SK-N-SH treated with all-trans-retinoic acid at 6 μM for 48 hours (cell line): Measurements from ENCODE around the gene RBM39.
"Not testable (repeated sequence)": the region's sequence is repeated elsewhere in the genome, so short reads cannot be mapped to it uniquely, and the experiment has no call there.

Experiments
- ATAC-seq: fragments of 200-7000 bp; cut with Tn5 transposase; 3 replicates; pipeline ENCODE4 v1.9.1; 2020; ENCODE audit warnings: mild to moderate bottlenecking, moderate library complexity
- ARNTL ChIP-seq: fragments of 450-650 bp; formaldehyde crosslinking; IDR thresholded peaks from 2 replicates; pipeline ENCODE4 v1.5.0; 2020; ENCODE audit warnings: low read depth, mild to moderate bottlenecking, moderate library complexity, borderline replicate concordance
- BACH2 ChIP-seq: fragments of 250-450 bp; sonication (Bioruptor Pico); IDR thresholded peaks from 2 replicates; pipeline ENCODE4 v1.9.0; 2021; ENCODE audit warnings: mild to moderate bottlenecking, borderline replicate concordance
- CREB5 ChIP-seq: fragments of 250-450 bp; sonication (Bioruptor Pico); IDR thresholded peaks from 2 replicates; pipeline ENCODE4 v1.5.1; 2020; ENCODE audit warnings: low read depth, mild to moderate bottlenecking, moderate library complexity
- CSRNP3 ChIP-seq: fragments of 250-450 bp; sonication (Bioruptor Pico); IDR thresholded peaks from 2 replicates; pipeline ENCODE4 v1.5.1; 2021; ENCODE audit warnings: mild to moderate bottlenecking, moderate library complexity
- ESRRG ChIP-seq: fragments of 250-450 bp; sonication (Bioruptor Pico); IDR thresholded peaks from 2 replicates; pipeline ENCODE4 v1.6.1; 2021; ENCODE audit warnings: mild to moderate bottlenecking
- GLIS3 ChIP-seq: fragments of 250-450 bp; sonication (Bioruptor Pico); IDR thresholded peaks from 2 replicates; pipeline ENCODE4 v1.5.0; 2020; ENCODE audit warnings: mild to moderate bottlenecking, moderate library complexity
- ISL1 ChIP-seq: fragments of 250-450 bp; sonication (Bioruptor Pico); IDR thresholded peaks from 2 replicates; pipeline ENCODE4 v2.1.2; 2022; ENCODE audit warnings: mild to moderate bottlenecking, moderate library complexity
- OSR1 ChIP-seq: fragments of 250-450 bp; sonication (Bioruptor Pico); IDR thresholded peaks from 2 replicates; pipeline ENCODE4 v1.8.0; 2022; ENCODE audit warnings: moderate library complexity, mild to moderate bottlenecking, inconsistent platforms
- PATZ1 ChIP-seq: fragments of 250-450 bp; sonication (Bioruptor Pico); IDR thresholded peaks from 2 replicates; pipeline ENCODE4 v1.8.0; 2020; ENCODE audit warnings: mild to moderate bottlenecking, moderate library complexity, borderline replicate concordance
- POU6F1 ChIP-seq: fragments of 250-450 bp; sonication (Bioruptor Pico); IDR thresholded peaks from 2 replicates; pipeline ENCODE4 v1.8.0; 2021; ENCODE audit warnings: low read depth, mild to moderate bottlenecking, moderate library complexity, borderline replicate concordance
- RARB ChIP-seq: fragments of 250-450 bp; sonication (Bioruptor Pico); IDR thresholded peaks from 2 replicates; pipeline ENCODE4 v1.8.0; 2021; ENCODE audit warnings: mild to moderate bottlenecking, moderate library complexity
- SNAI2 ChIP-seq: fragments of 250-450 bp; sonication (Bioruptor Pico); IDR thresholded peaks from 2 replicates; pipeline ENCODE4 v1.5.0; 2020; ENCODE audit warnings: mild to moderate bottlenecking, moderate library complexity
- TCF4 ChIP-seq: fragments of 250-450 bp; sonication (Bioruptor Pico); IDR thresholded peaks from 2 replicates; pipeline ENCODE4 v1.8.0; 2021; ENCODE audit warnings: mild to moderate bottlenecking, moderate library complexity, borderline replicate concordance
- TOX ChIP-seq: fragments of 250-450 bp; sonication (Bioruptor Pico); IDR thresholded peaks from 2 replicates; pipeline ENCODE4 v1.8.0; 2021; ENCODE audit warnings: mild to moderate bottlenecking, moderate library complexity, borderline replicate concordance
- TSHZ2 ChIP-seq: fragments of 250-450 bp; sonication (Bioruptor Pico); IDR thresholded peaks from 2 replicates; pipeline ENCODE4 v1.5.0; 2020; ENCODE audit warnings: mild to moderate bottlenecking, moderate library complexity
- ZFP30 ChIP-seq: fragments of 450-650 bp; formaldehyde crosslinking; IDR thresholded peaks from 2 replicates; pipeline ENCODE4 v1.5.0; 2022; ENCODE audit warnings: mild to moderate bottlenecking, moderate library complexity
- ZNF565 ChIP-seq: fragments of 450-650 bp; formaldehyde crosslinking; conservative IDR thresholded peaks from 2 replicates; pipeline ENCODE4 v1.5.0; 2020; ENCODE audit warnings: low read depth, mild to moderate bottlenecking, moderate library complexity
- ZNF8 ChIP-seq: fragments of 450-650 bp; formaldehyde crosslinking; IDR thresholded peaks from 2 replicates; pipeline ENCODE4 v1.5.0; 2020; ENCODE audit warnings: mild to moderate bottlenecking, moderate library complexity

Gene RBM39

GRCh38 chr20:35690265-35690664 lies 51.8 kb downstream of the RBM39 start (continued):
- no peak for TF ChIP-seq ZNF8 (CRISPR knock-in tag)

GRCh38 chr20:35686872-35687271 lies 55.2 kb downstream of the RBM39 start:
- not testable (repeated sequence) for ATAC-seq

GRCh38 chr20:35685368-35685767 lies 56.7 kb downstream of the RBM39 start:
- ATAC-seq, result not testable (repeated sequence)

- TF ChIP-seq ESRRG (CRISPR knock-in tag) (no peak), POU6F1 (CRISPR knock-in tag) (no peak), ZNF8 (CRISPR knock-in tag) (no peak), TSHZ2 (CRISPR knock-in tag) (no peak), ISL1 (CRISPR knock-in tag) (no peak), CREB5 (CRISPR knock-in tag) (no peak), GLIS3 (CRISPR knock-in tag) (no peak), ZNF565 (no peak)
- peak; percentile 84 for ATAC-seq
These were observed 60.1 kb downstream of the RBM39 start for GRCh38 chr20:35681960-35682359.

- no peak for ATAC-seq
- TF ChIP-seq ISL1 (CRISPR knock-in tag) (no peak), RARB (CRISPR knock-in tag) (no peak), TSHZ2 (CRISPR knock-in tag) (no peak), ESRRG (CRISPR knock-in tag) (no peak), ZNF8 (CRISPR knock-in tag) (no peak), TOX (CRISPR knock-in tag) (no peak), PATZ1 (no peak), ARNTL (CRISPR knock-in tag) (no peak), OSR1 (CRISPR knock-in tag) (no peak), TCF4 (CRISPR knock-in tag) (no peak), ZNF565 (no peak), SNAI2 (no peak), ZFP30 (CRISPR knock-in tag) (no peak), CREB5 (CRISPR knock-in tag) (no peak), CSRNP3 (CRISPR knock-in tag) (no peak), BACH2 (CRISPR knock-in tag) (no peak)
These were observed 61.4 kb downstream of the RBM39 start for GRCh38 chr20:35680452-35681183.
